NCI-H526 treated with DMSO at 0.1 percent for 48 hours (cell line): ENCODE measurements around the gene CPA4.
"Not testable (repeated sequence)": the region's sequence is repeated elsewhere in the genome, so short reads cannot be mapped to it uniquely, and the experiment has no call there.

Experiments
- DNase-seq: peaks from one replicate; lab custom pipeline; 2025; lab: John Stamatoyannopoulos, UW

Gene CPA4

GRCh38 chr7:130303127-130303526 is 10.2 kb downstream of the CPA4 start:
- no peak for DNase-seq

DNA sequence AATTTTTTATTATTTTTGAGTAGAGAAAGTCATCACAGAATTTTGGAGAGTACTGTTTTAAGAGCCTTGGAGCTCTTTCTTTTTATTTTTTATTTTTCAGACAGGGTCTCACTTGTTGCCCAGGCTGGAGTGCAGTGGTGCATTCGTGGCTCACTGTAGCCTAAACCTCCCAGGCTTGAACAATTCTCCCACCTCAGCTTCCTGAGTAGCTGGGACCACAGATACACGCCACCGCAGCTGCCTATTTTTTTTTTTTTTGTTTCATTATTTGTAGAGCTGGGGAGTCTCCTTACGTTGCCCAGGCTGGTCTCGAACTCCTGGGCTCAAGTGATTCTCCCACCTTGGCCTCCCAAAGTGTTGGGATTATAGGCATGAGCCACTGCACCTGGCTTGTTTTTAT is 10.6 kb downstream of the CPA4 start:
- no peak for DNase-seq

GRCh38 chr7:130303982-130304381 is 11.0 kb downstream of the CPA4 start:
- no peak for DNase-seq

DNA sequence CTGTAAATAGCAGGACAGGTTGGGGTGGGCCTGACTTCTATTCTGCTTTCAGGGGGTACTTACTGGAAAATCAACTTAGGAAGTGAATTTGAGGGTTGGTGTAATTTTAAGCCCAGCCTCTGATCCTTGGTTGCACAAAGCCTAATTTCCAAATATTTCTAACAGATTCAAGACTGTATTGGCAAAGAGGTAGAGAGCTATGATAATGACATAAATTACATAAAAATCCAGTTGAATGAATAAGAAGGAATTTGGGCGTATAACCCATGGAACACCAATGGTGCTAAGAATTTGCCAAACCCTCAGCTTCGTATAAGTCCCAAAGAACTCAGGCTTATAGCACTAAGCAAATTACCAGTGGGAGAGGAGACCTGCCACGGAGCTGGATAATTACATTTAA is 11.9 kb downstream of the CPA4 start:
- DNase-seq: no peak

DNA sequence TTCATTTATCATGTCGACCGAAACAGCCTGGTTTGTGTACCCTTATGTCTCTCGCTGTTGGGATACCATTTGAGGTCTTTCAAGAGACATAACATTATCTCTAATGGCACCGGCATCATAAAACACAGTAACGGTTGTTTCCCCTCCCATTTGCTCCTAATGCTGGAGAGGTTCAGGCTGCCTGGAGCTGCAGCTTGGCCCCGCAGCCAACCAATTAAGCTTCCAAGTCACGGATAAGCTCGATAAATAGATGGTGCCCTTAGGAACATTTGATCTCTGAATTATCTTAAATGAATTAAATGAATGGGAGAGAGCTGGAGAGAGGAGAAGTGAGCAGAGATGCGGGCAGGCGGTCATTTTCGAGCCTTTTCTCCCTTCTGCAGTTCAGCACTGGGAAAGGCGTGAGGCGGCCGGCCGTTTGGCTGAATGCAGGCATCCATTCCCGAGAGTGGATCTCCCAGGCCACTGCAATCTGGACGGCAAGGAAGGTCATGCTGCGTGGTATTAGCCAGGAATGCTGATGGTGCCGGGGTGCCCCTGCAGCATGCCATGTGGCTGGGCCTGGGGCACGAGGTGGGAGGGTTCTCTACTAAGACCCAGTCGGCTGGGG is 12.6 kb downstream of the CPA4 start:
- no peak for DNase-seq

DNA sequence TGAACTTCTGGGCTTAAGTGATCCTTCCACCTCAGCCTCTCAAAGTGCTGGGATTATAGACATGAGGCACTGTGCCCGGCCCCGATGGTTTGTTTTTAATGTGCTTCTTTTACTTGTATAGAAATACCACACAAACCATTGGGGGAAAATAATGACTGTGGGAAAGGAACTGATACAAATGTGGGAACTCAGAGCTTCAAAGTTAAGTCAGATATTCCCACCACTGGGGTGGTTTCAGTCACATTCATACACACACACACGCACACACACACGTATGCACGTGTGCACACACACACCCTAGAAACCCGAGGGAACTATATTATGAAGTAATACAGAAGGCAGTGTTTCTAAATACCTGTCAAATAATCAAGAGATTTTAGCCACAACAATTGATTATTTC is 17.0 kb downstream of the CPA4 start:
- DNase-seq: no peak

DNA sequence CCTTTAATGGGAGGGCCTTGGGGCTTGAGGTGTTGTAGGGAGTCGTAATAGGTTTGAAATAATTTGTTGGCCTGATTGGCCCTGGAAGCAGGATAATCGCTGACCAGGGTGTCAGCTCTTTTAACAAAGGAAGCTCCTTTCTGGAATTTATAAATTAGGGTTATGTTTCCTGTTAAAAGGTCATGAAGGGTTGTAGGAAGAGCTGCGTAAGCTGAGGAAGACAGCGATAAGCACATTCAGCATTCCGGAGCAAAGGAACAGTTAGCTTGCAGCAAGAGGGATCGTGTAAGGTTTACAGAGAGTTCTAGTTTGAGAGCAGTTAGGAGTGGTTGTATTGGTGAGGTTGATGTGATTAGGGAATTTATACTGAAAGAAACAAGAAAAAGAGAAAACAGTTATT is 21.3 kb downstream of the CPA4 start:
- DNase-seq: no peak

- DNase-seq: no peak
Observed at GRCh38 chr7:130319541-130319940, 26.6 kb downstream of the CPA4 start.

DNA sequence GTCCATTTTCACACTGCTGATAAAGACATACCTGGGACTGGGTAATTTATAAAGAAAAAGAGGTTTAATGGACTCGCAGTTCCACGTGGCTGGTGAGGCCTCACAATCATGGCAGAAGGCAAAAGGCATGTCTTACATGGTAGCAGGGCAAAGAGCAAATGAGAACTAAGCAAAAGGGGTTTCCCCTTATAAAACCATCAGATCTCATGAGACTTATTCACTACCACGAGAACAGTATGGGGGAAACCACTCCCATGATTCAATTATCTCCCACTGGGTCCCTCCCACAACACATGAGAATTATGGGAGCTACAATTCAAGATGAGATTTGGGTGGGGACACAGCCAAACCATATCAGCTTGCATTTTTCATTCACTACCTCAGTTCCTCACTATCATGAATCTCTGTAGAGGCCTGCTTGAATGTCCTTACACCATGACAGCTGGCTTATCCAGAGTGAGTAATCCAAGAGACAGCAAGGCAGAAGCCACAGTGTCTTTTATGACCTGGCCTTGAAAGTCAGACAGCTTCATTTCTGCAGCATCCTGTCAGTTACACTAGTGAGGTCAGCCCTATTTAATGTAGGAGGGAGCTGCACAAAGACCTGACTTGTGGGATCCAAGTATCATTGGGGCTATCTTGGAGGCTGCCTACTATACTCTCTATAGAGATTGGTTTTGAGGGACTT is 28.7 kb downstream of the CPA4 start:
- not testable (repeated sequence) for DNase-seq

GRCh38 chr7:130322615-130323014 is 29.7 kb downstream of the CPA4 start:
- DNase-seq: no peak

DNA sequence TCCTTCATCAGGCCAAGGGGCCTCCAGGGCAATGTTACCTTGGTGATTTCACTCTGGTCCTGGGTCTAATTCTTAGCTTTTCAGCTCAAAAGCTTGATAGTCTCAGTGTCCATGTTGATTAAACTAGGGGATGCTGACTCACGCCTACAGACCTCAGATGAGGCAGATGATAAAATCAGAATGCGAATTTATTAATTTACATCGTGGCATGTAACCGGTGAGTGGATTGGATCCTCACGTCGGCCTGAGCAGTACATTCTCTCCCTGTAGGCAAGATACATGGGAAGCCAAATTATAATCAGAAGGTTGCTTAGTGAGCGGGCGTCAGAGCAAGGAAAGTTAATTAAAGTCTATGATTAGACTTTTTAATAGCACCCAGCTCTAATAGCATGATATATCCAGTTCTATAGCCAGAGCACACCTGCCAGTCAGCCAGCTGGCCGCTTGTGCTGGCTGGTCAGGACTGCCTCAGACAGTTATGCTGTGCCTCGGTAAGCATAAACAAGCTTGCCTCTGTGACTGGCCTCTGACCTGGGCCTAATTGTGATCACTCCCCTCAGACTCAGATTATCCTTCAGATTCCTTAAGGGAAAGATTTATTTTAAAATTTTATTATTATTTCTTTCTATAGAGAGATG is 31.5 kb downstream of the CPA4 start:
- DNase-seq: no peak

DNA sequence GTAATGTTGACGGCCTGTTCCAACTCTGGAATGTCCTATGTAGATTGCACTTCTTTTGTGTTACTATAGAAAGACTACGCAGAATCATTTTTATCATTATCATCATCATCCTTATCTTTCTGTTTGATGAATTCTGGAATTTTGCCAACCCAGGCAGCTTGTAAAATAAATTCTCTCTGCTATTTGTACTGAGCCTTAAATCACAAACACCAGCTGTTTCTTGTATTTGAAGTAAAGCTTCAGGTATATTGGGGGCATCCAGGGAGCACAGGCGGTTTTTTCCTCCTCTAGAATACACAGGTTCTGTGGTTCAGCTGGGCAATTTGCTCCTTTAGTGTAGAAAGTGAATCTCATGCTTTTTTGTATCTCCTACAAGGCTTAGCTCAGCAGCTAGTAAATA is 36.7 kb downstream of the CPA4 start:
- no peak for DNase-seq

GRCh38 chr7:130332259-130333053 is 39.5 kb downstream of the CPA4 start:
- DNase-seq: no peak

- DNase-seq: no peak
Observed at GRCh38 chr7:130333832-130334231, 40.9 kb downstream of the CPA4 start.

- no peak for DNase-seq
Observed at GRCh38 chr7:130334274-130334673, 41.3 kb downstream of the CPA4 start.

- no peak for DNase-seq
Observed at GRCh38 chr7:130337410-130337971, 44.5 kb downstream of the CPA4 start.

DNA sequence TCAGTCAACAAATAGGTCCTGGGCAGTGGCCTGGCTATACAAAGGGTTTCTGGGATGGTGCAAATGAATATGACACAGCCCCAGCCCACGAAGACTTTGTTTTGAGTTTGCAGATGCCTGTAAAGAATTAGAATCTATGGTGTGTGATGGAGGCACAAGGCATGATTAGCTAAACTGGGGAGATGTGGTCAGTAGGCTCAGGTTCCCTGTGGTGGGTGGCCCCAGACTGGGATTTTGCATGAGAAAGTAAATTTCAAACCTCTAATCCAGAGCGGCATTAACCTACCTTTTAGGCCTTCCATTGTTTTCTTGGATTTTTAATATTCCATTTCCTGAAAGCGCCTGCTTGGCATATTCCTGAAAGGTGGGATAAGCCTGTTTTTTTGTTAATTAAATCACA is 45.3 kb downstream of the CPA4 start:
- no peak for DNase-seq

DNA sequence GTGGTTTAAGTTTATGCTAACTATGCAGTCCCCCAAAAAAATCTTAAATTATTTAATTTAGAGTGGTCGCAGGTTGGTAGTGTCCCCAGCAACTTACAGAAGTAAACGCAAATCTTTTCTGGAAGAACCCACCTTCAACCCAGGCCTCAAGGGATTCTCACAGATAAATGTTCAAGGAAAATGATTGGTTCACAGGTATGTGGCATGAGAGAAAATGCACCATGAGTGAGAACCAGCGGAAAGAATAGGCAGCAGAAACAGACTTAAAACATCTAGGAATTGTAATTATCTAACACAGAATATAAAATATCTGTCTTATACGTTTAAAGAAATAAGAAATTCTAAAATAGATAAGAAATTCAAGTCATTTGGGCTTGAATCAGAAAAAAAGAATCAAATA is 48.9 kb downstream of the CPA4 start:
- DNase-seq: no peak

DNA sequence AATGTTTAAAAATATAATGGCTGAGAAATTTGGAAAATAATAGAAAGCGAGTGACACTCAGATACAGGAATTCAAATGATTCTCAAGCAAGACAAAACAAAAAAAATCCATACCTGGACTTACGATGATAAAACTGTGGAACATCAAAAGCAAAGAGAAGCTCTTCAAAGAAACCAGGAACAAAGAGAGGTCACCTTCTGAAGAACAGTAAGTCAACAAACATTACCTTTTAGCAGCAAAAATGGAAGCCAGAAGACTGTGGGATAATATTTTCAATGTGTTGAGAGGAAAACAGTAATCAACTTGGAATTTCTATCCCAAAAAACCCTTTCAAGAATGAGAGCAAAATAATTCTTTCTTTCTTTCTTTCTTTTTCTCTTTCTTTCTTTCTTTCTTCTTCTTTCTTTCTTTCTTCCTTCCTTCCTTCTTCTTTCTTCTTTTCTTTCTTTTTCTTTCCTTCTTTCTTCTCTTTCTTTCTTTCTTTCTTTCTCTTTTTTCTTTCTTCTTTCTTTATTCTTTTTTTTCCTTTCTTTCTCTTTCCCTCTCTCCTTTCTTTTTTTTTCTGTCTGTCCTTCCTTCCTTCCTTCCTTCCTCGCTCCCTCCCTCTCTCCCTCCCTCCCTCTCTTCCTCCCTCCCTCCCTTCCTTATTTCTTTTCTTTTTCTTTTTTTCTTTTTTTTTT is 49.9 kb downstream of the CPA4 start:
- DNase-seq: no peak

DNA sequence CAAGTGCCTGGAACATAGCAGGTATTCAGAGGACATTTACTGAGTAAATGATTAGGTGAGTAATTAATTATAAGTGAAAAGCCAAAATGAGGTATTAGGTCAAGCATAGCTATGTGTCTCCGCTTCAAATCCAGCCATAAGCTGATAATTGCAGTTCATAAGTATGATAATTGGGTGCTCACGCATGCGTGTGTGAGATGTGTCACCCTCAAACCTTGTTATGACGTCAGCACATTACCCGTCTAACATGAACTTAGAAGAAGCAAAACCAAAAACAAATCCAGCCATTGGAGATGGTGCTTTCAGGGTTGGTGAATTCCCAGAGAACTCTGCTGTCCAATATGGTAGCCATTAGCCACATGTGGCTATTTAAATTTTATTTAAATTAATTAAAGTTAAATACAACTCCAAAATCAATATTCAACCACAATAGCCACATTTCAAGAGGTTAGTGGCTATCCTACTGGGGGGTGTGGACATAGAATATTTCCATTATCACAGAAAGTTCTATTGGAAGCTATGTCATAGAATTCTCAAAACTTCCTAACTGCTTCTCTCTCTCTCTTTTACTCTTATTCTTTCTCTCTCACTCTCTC is 51.4 kb downstream of the CPA4 start, which contains the start of gene CPA5:
Gene CPA5, plus strand, starts transcription at position 546 of the 596 bp plus-strand sequence. CDS start 1,670 bp downstream, outside the sequence.
- no peak for DNase-seq

DNA sequence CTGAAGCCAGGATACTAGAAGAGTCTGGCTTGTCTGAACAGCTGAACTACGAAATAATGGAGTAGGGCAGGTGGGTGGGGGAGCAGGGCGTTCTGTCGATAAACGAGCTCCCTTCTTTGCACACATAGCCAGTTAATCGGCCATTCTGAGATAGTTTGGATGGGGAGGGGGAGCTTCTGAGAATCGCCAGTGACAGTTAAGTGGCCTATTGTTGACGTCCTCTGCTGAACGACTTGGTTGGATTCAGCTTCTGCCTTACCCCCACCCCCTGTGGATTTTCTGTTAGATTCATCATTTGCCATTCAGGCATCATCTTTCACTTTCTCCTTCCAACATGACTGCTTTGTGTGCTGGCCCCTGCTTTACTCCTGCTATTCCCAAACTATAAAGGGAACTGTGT is 52.2 kb downstream of the CPA4 start:
- DNase-seq: no peak
